ENCODE results near the gene RREB1. TPM values are rescaled to one million over a fixed set of nuclear protein-coding genes. Genes with fewer than 3 reads are reported as not detected.

The RREB1 gene
- total RNA-seq, 1 donor from 2014 or later = 41.8 TPM

DNA sequence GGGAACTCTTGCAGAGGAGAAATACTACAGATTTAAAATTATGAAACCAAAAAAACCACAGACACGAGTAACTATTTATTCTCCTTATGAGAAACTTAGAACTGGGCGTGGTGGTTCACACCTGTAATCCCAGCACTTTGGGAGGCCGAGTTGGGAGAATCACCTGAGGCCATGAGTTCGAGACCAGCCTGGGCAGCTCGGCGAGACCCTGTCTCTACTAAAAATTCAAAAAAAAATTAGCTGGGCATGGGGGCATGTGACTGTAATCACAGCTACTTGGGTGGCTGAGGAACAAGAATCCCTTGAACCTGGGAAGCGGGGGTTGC, 168.4 kb downstream of the RREB1 start:
- Histone ChIP-seq H3K27ac (ENCODE audit: low read depth, low read length) (no peak overlapping the region), H3K79me2 (ENCODE audit: insufficient read depth, low read length) (no peaks in the 10 kb centered on the region), H2AFZ (ENCODE audit: low read depth, low read length) (no peak overlapping the region), H3K27me3 (ENCODE audit: insufficient read depth, low read length) (no peaks in the 10 kb centered on the region), H4K20me1 (ENCODE audit: insufficient read depth, low read length) (no peaks in the 10 kb centered on the region), H3K4me3 (ENCODE audit: insufficient read depth, low read depth, low read length) (no peak overlapping the region), H3K9me3 (ENCODE audit: insufficient read depth, low read depth, low read length) (no peaks in the 10 kb centered on the region), H3K4me1 (ENCODE audit: insufficient read depth, low read length) (no peaks in the 10 kb centered on the region), H3K36me3 (ENCODE audit: insufficient read depth, low read length) (no peaks in the 10 kb centered on the region), H3K4me2 (ENCODE audit: low read length) (no peak overlapping the region), H3K9ac (ENCODE audit: low read length) (no peak overlapping the region)
- Mint-ChIP-seq H3K4me1 (ENCODE audit: low read depth, unreplicated experiment) (peaks cover 2% of the 10 kb centered on the region), H3K9me3 (ENCODE audit: unreplicated experiment) (no peaks in the 10 kb centered on the region), H3K27ac (ENCODE audit: unreplicated experiment) (no peak overlapping the region), H3K27me3 (ENCODE audit: low read depth, unreplicated experiment) (no peaks in the 10 kb centered on the region), H3K36me3 (ENCODE audit: low read depth, unreplicated experiment) (no peaks in the 10 kb centered on the region), H3K4me3 (ENCODE audit: unreplicated experiment) (no peak overlapping the region)
- TF ChIP-seq, protein P1, sequence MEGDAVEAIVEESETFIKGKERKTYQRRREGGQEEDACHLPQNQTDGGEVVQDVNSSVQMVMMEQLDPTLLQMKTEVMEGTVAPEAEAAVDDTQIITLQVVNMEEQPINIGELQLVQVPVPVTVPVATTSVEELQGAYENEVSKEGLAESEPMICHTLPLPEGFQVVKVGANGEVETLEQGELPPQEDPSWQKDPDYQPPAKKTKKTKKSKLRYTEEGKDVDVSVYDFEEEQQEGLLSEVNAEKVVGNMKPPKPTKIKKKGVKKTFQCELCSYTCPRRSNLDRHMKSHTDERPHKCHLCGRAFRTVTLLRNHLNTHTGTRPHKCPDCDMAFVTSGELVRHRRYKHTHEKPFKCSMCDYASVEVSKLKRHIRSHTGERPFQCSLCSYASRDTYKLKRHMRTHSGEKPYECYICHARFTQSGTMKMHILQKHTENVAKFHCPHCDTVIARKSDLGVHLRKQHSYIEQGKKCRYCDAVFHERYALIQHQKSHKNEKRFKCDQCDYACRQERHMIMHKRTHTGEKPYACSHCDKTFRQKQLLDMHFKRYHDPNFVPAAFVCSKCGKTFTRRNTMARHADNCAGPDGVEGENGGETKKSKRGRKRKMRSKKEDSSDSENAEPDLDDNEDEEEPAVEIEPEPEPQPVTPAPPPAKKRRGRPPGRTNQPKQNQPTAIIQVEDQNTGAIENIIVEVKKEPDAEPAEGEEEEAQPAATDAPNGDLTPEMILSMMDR (IDR thresholded peaks at IDR 0.05; ENCODE audit: insufficient read depth, low read depth, low read length) = no peak
- TF ChIP-seq EZH2 (IDR thresholded peaks at IDR 0.05; ENCODE audit: insufficient read depth, low read length) = no peak
- FAIRE-seq = no peak
- no peak for DNase-seq (ENCODE audit: low read depth)

DNA sequence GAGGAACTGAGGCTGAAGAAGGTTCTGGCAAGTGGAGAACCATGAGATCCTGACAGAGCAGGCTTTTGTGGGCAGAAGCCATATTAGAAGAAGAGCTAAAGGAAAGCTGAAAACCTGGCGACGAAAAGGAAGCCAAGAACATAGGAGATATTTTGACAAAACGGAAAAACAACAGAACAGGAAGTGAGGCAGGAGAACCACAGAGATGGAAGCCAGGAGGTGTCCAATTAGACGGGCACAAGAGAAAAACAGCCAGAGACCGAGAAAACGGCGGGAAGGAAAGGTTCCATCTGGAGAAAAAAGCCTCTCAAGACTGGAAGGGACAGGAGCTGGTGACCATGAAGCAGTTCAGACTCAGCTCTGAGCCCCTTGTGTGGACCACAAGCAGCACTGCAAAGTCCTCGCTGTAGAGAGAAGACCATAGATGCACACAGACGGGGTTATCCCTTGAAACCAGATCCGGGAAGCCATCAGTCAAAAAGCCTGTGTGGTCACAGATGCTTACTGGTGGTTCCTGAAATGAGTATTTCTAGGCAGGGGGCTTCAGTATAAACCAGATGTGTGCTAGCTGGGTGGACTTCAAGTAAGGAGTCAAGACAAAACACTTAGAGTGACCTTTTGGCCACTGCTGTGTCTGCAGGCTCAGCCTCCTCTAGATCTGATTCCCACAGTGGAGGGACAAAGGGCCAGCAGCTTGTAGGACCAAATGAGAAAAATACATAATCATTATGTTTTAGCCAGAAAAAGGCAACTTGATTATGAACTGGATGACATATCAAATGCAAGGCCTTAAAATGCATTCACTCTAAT, 174.5 kb downstream of the RREB1 start:
- Histone ChIP-seq H3K27ac (ENCODE audit: low read depth, low read length) (no peak overlapping the region), H3K79me2 (ENCODE audit: insufficient read depth, low read length) (no peaks in the 10 kb centered on the region), H3K36me3 (ENCODE audit: insufficient read depth, low read length) (peaks cover 12% of the 10 kb centered on the region), H3K4me1 (ENCODE audit: insufficient read depth, low read length) (no peaks in the 10 kb centered on the region), H2AFZ (ENCODE audit: low read depth, low read length) (no peak overlapping the region), H3K9me3 (ENCODE audit: insufficient read depth, low read depth, low read length) (no peaks in the 10 kb centered on the region), H3K9ac (ENCODE audit: low read length) (no peak overlapping the region), H3K27me3 (ENCODE audit: insufficient read depth, low read length) (no peaks in the 10 kb centered on the region), H3K4me3 (ENCODE audit: insufficient read depth, low read depth, low read length) (no peak overlapping the region), H4K20me1 (ENCODE audit: insufficient read depth, low read length) (peaks cover 11% of the 10 kb centered on the region), H3K4me2 (ENCODE audit: low read length) (no peak overlapping the region)
- FAIRE-seq = no peak
- Mint-ChIP-seq H3K4me1 (ENCODE audit: low read depth, unreplicated experiment) (no peaks in the 10 kb centered on the region), H3K27ac (ENCODE audit: unreplicated experiment) (no peak overlapping the region), H3K36me3 (ENCODE audit: low read depth, unreplicated experiment) (peaks cover 19% of the 10 kb centered on the region), H3K9me3 (ENCODE audit: unreplicated experiment) (no peaks in the 10 kb centered on the region), H3K27me3 (ENCODE audit: low read depth, unreplicated experiment) (no peaks in the 10 kb centered on the region), H3K4me3 (ENCODE audit: unreplicated experiment) (no peak overlapping the region)
- TF ChIP-seq, protein P1 (IDR thresholded peaks at IDR 0.05; ENCODE audit: insufficient read depth, low read depth, low read length) = no peak
- no peak for TF ChIP-seq EZH2 (IDR thresholded peaks at IDR 0.05; ENCODE audit: insufficient read depth, low read length)
- DNase-seq (ENCODE audit: low read depth) = no peak

DNA sequence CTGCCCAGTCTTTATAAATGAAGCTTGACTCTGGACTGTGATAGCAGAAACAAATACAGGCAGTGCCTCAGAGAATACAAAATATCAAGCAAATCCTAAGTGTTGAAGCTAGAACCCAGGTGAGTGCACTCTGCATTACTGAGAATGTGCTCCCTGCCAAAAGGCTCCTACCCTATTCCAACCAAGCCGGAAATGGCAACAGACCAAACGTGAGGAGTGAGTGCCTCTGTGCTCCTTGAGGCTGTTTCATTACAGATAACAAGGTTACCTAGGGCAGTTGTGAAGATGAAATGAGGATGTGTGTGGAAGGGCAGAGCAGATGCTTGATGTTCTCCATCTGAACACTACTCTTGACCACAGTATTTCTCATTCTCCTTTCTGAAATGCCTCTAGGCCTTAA, 175.9 kb downstream of the RREB1 start:
- no peak overlapping the region for H3K4me3 Mint-ChIP-seq (ENCODE audit: unreplicated experiment)
- H3K27me3 Mint-ChIP-seq (ENCODE audit: low read depth, unreplicated experiment) = no peaks in the 10 kb centered on the region
- Histone ChIP-seq H4K20me1 (ENCODE audit: insufficient read depth, low read length) (peaks cover 11% of the 10 kb centered on the region), H3K9me3 (ENCODE audit: insufficient read depth, low read depth, low read length) (no peaks in the 10 kb centered on the region), H3K9ac (ENCODE audit: low read length) (no peak overlapping the region), H3K4me3 (ENCODE audit: insufficient read depth, low read depth, low read length) (no peak overlapping the region), H3K4me2 (ENCODE audit: low read length) (no peak overlapping the region), H3K79me2 (ENCODE audit: insufficient read depth, low read length) (no peaks in the 10 kb centered on the region), H3K27me3 (ENCODE audit: insufficient read depth, low read length) (no peaks in the 10 kb centered on the region), H3K4me1 (ENCODE audit: insufficient read depth, low read length) (no peaks in the 10 kb centered on the region), H3K36me3 (ENCODE audit: insufficient read depth, low read length) (peaks cover 23% of the 10 kb centered on the region), H2AFZ (ENCODE audit: low read depth, low read length) (no peak overlapping the region), H3K27ac (ENCODE audit: low read depth, low read length) (no peak overlapping the region)
- peaks cover 21% of the 10 kb centered on the region for H3K36me3 Mint-ChIP-seq (ENCODE audit: low read depth, unreplicated experiment)
- FAIRE-seq = no peak
- TF ChIP-seq EZH2 (IDR thresholded peaks at IDR 0.05; ENCODE audit: insufficient read depth, low read length) = no peak
- no peaks in the 10 kb centered on the region for H3K4me1 Mint-ChIP-seq (ENCODE audit: low read depth, unreplicated experiment)
- H3K9me3 Mint-ChIP-seq (ENCODE audit: unreplicated experiment) = no peaks in the 10 kb centered on the region
- DNase-seq (ENCODE audit: low read depth) = no peak
- no peak overlapping the region for H3K27ac Mint-ChIP-seq (ENCODE audit: unreplicated experiment)
